SK-N-SH (cell line): ENCODE data around the gene DHRSX. TPM values are rescaled to one million over a fixed set of nuclear protein-coding genes. Genes with fewer than 3 reads are reported as not detected.

Experiments used
- CTCF ChIA-PET: fragments of 300-600, 350-600 bp; formaldehyde crosslinking; extraction: SDS; loops from one replicate; lab custom pipeline; 2021; lab: Yijun Ruan, JAX
- POLR2A ChIA-PET: fragments of 350-600 bp; sonication (Branson Sonifier 250); formaldehyde crosslinking; extraction: SDS; loops from one replicate; lab custom pipeline; 2020; ENCODE audit warnings: antibody characterized with exemption, inconsistent platforms; lab: Yijun Ruan, JAX
- DNase-seq: peaks from one replicate; pipeline ENCODE4 v3.0.0; 2012
- H2AFZ ChIP-seq: fragments of 200-600 bp; sonication (generic); 2 replicates; pipeline ENCODE4 v1.8.1; 2016; ENCODE audit warnings: antibody characterized with exemption, mild to moderate bottlenecking, low read depth
- H3F3A ChIP-seq: fragments of 200-600 bp; sonication (generic); replicated peaks from 2 replicates; pipeline ENCODE3; 2016; ENCODE audit warnings: antibody characterized with exemption, mild to moderate bottlenecking; ENCODE audit not compliant: insufficient read depth
- H3K27ac ChIP-seq, 2 experiments: fragments of 200-500 bp in 1 of 2; fragments of 200-600 bp in 1 of 2; sonication (Bioruptor generic) in 1 of 2; sonication (generic), shearing (Covaris generic) in 1 of 2; 2 replicates each; pipeline versions ENCODE4 v1.5.1 to v1.6.1; 2014 to 2016; ENCODE audit warnings: low read depth in 2 of 2, inconsistent platforms in 1 of 2, low read length in 1 of 2, mild to moderate bottlenecking in 1 of 2, mixed read lengths in 1 of 2
- H3K27me3 ChIP-seq: fragments of 200-600 bp; sonication (generic), shearing (Covaris generic); 2 replicates; pipeline ENCODE4 v1.6.1; 2016; ENCODE audit warnings: mixed run types; ENCODE audit not compliant: insufficient read depth
- H3K36me3 ChIP-seq, 2 experiments: fragments of 200-500 bp in 1 of 2; fragments of 200-600 bp in 1 of 2; sonication (Bioruptor generic) in 1 of 2; sonication (generic) in 1 of 2; replicated peaks in 1 of 2; 2 replicates each; pipeline versions ENCODE3 to v1.5.1; 2014 to 2016; ENCODE audit warnings: low read length in 1 of 2, mild to moderate bottlenecking in 1 of 2; ENCODE audit not compliant: insufficient read depth in 2 of 2, control insufficient read depth in 1 of 2
- H3K4me1 ChIP-seq, 2 experiments: fragments of 200-500 bp in 1 of 2; fragments of 200-600 bp in 1 of 2; sonication (Bioruptor generic) in 1 of 2; sonication (generic), shearing (Covaris generic) in 1 of 2; 2 replicates each; pipeline versions ENCODE4 v1.5.1 to v1.6.1; 2014 to 2016; ENCODE audit warnings: low read depth in 1 of 2, low read length in 1 of 2, mixed run types in 1 of 2; ENCODE audit not compliant: insufficient read depth in 2 of 2, control insufficient read depth in 1 of 2
- H3K4me2 ChIP-seq: fragments of 200-600 bp; sonication (generic), shearing (Covaris generic); 2 replicates; pipeline ENCODE4 v1.6.1; 2017; ENCODE audit warnings: mixed run types
- H3K4me3 ChIP-seq, 2 experiments: fragments of 200-500 bp in 1 of 2; fragments of 200-600 bp in 1 of 2; sonication (Bioruptor generic) in 1 of 2; sonication (generic), shearing (Covaris generic) in 1 of 2; 2 replicates each; pipeline versions ENCODE4 v1.5.1 to v1.8.1; 2014 to 2016; ENCODE audit warnings: low read depth in 2 of 2, inconsistent platforms in 1 of 2, low read length in 1 of 2, mild to moderate bottlenecking in 1 of 2, mixed read lengths in 1 of 2, moderate library complexity in 1 of 2
- H3K79me2 ChIP-seq: fragments of 200-600 bp; sonication (generic); 2 replicates; pipeline ENCODE4 v1.8.1; 2017; ENCODE audit warnings: mild to moderate bottlenecking; ENCODE audit not compliant: insufficient read depth
- H3K9ac ChIP-seq: fragments of 200-600 bp; sonication (generic); 2 replicates; pipeline ENCODE4 v1.6.1; 2017; ENCODE audit warnings: mixed run types
- H3K9me2 ChIP-seq: fragments of 200-600 bp; sonication (generic); 2 replicates; pipeline ENCODE4 v1.6.1; 2017; ENCODE audit warnings: mixed run types
- H3K9me3 ChIP-seq: fragments of 200-600 bp; sonication (generic); 2 replicates; pipeline ENCODE4 v1.6.1; 2017; ENCODE audit warnings: mixed run types, mild to moderate bottlenecking, moderate library complexity
- H4K20me1 ChIP-seq: fragments of 200-600 bp; sonication (generic); 2 replicates; pipeline ENCODE4 v1.6.1; 2017; ENCODE audit warnings: mild to moderate bottlenecking, mixed run types; ENCODE audit not compliant: insufficient read depth
- CHD2 ChIP-seq: fragments of 150-350 bp; IDR thresholded peaks from 2 replicates; pipeline ENCODE4 v1.6.1; 2018; ENCODE audit warnings: low read length; ENCODE audit not compliant: partially characterized antibody
- EP300 ChIP-seq, 2 experiments: IDR thresholded peaks; 2 replicates each; pipeline versions ENCODE4 v1.4.0 to v1.6.1; 2012; ENCODE audit warnings: borderline replicate concordance in 1 of 2, low read depth in 1 of 2, low read length in 1 of 2
- EZH2phosphoT487 ChIP-seq: fragments of 200-600 bp; sonication (generic); IDR thresholded peaks from 2 replicates; pipeline ENCODE4 v1.6.1; 2017; ENCODE audit warnings: low read depth, mixed run types, mild to moderate bottlenecking, antibody characterized with exemption, moderate library complexity, borderline replicate concordance
- FOSL2 ChIP-seq: IDR thresholded peaks from 2 replicates; pipeline ENCODE4 v1.4.0; 2012; ENCODE audit warnings: low read depth, mild to moderate bottlenecking, moderate library complexity, borderline replicate concordance
- FOXM1 ChIP-seq: IDR thresholded peaks from 2 replicates; pipeline ENCODE4 v1.4.0; 2012; ENCODE audit warnings: low read depth, mild to moderate bottlenecking
- IRF3 ChIP-seq: fragments of 150-350 bp; IDR thresholded peaks from 2 replicates; pipeline ENCODE4 v1.6.1; 2016; ENCODE audit warnings: mild to moderate bottlenecking, low read depth, low read length
- MAX ChIP-seq: IDR thresholded peaks from 2 replicates; pipeline ENCODE4 v1.4.0; 2012; ENCODE audit warnings: low read depth
- MXI1 ChIP-seq: IDR thresholded peaks from 2 replicates; pipeline ENCODE4 v1.6.1; 2012; ENCODE audit warnings: mild to moderate bottlenecking, low read depth, low read length, improper control_type of control experiment
- PBX3 ChIP-seq: IDR thresholded peaks from 2 replicates; pipeline ENCODE4; 2012
- POLR2AphosphoS5 ChIP-seq: IDR thresholded peaks from 2 replicates; pipeline ENCODE4 v1.6.1; 2012; ENCODE audit warnings: low read depth, low read length
- RCOR1 ChIP-seq: fragments of 150-350 bp; IDR thresholded peaks from 2 replicates; pipeline ENCODE4 v1.6.1; 2017; ENCODE audit warnings: antibody characterized with exemption, low read length
- REST ChIP-seq: IDR thresholded peaks from 2 replicates; pipeline ENCODE4 v1.6.1; 2012; ENCODE audit warnings: mild to moderate bottlenecking, low read depth, low read length, moderate library complexity
- USF1 ChIP-seq: IDR thresholded peaks from 2 replicates; pipeline ENCODE4 v1.4.0; 2012; ENCODE audit warnings: low read depth, borderline replicate concordance
- WGBS: methylation state at CpG from one replicate; pipeline ENCODE4 v1.1.6; 2017; ENCODE audit warnings: low lambda C conversion rate; 5-methylcytosine and 5-hydroxymethylcytosine counted together
- polyA plus RNA-seq, 3 experiments: library from polyadenylated mRNA; depleted of rRNA; stranded (reverse); fragments of >200 nt; gene quantifications; 2 replicates each; pipeline ENCODE4 v1.2.3, GENCODE V29; 2012

DHRSX gene
- polyA plus RNA-seq, 1 of the 3 experiments (the other 2 are of a cell fraction), result 34.3 TPM

GRCh38 chrX:2226906-2227656, 273.7 kb downstream of the DHRSX start:
- 64% methylated on average over 6 of the region's 6 CpGs for WGBS
- Histone ChIP-seq H3F3A (no peaks in the 10 kb centered on the region), H3K4me3 (no peak overlapping the region), H4K20me1 (no peaks in the 10 kb centered on the region), H3K9me2 (no peaks in the 10 kb centered on the region), H3K4me2 (no peak overlapping the region), H3K4me1 (no peaks in the 10 kb centered on the region), H3K27me3 (no peaks in the 10 kb centered on the region), H3K9me3 (no peaks in the 10 kb centered on the region; the same call in 1 of the 2 replicates), H3K79me2 (no peaks in the 10 kb centered on the region), H3K27ac (no peak overlapping the region), H3K36me3 (no peaks in the 10 kb centered on the region), H3K9ac (no peak overlapping the region), H2AFZ (no peak overlapping the region)
- TF ChIP-seq IRF3 (no peak), MXI1 (no peak), PBX3 (no peak), FOXM1 (no peak), FOSL2 (no peak), REST (no peak)
- POLR2A ChIA-PET, result no interaction called here
- CTCF ChIA-PET, result no interaction called here
- no peak for DNase-seq

GRCh38 chrX:2226182-2226581, 274.6 kb downstream of the DHRSX start:
- ChIA-PET POLR2A (no interaction called here), CTCF (no interaction called here)
- Histone ChIP-seq H3K4me1 (no peaks in the 10 kb centered on the region), H3K9ac (no peak overlapping the region), H3F3A (no peaks in the 10 kb centered on the region), H3K4me2 (no peak overlapping the region), H3K4me3 (no peak overlapping the region), H3K27me3 (no peaks in the 10 kb centered on the region), H3K9me2 (no peaks in the 10 kb centered on the region), H3K9me3 (no peaks in the 10 kb centered on the region; the same call in 1 of the 2 replicates), H3K27ac (no peak overlapping the region), H3K79me2 (no peaks in the 10 kb centered on the region), H2AFZ (no peak overlapping the region), H3K36me3 (no peaks in the 10 kb centered on the region), H4K20me1 (no peaks in the 10 kb centered on the region)
- no peak for DNase-seq
- WGBS, result 72% methylated on average over 8 of the region's 9 CpGs
- TF ChIP-seq RCOR1 (no peak), FOXM1 (no peak), EP300 (IDR thresholded peaks at IDR 0.05; ENCODE audit: borderline replicate concordance in 1 of 2, low read depth in 1 of 2, low read length in 1 of 2) (no peak), REST (no peak), MAX (no peak), EZH2phosphoT487 (no peak), FOSL2 (no peak), POLR2AphosphoS5 (no peak), CHD2 (no peak), USF1 (no peak)
